Measurements from ENCODE around the gene IZUMO4.
A peak's percentile ranks its signal among the peaks of the same experiment; 100 is the strongest.
"Not testable (repeated sequence)": the region's sequence is repeated elsewhere in the genome, so short reads cannot be mapped to it uniquely, and the experiment has no call there.

Gene IZUMO4

DNA sequence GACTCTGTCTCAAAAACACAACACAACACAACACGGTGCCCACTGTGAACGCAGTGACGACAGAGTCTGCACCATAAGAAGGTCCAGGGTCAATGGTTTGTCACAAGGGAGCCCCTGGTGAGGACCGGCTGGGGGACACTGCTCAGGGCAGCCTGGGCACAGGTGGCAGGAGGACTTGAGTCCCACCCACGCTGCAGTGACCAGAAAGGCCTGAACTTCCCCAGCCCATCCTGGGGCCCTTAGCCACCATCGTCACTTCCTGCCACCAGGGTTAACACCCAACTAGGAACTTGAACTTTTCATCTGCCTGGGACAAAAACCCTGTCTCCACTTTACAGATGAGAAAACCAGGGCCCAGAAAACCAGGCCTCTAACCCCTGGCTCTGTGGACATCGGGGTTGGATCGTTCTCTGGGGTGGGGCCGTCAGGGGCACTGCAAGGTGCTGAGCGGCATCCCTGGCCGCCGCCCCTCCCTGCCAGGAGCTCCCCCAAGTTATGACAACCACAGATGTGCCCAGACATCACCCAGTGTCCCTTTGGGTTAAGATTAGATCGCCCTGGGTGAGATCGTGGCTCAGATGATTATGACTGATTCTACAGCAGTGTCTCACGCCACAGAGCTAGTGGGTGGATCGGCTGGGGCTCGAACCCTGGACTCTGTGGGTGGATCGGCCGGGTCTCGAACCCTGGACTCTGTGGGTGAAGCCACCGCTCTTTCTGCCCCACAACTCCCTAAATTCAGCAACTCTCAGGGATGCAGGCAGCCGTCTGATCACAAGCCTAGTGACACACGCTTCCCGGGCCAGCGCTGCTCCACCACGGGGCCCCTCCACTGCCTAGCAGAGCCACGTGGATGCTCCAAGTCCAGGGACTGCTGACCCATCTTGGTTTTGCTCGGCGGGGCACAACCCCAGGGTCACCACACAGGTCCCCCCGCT lies 14.6 kb upstream of the IZUMO4 start:
- DNase-seq (ENCODE audit: low read depth in 2 of 2): no peak

DNA sequence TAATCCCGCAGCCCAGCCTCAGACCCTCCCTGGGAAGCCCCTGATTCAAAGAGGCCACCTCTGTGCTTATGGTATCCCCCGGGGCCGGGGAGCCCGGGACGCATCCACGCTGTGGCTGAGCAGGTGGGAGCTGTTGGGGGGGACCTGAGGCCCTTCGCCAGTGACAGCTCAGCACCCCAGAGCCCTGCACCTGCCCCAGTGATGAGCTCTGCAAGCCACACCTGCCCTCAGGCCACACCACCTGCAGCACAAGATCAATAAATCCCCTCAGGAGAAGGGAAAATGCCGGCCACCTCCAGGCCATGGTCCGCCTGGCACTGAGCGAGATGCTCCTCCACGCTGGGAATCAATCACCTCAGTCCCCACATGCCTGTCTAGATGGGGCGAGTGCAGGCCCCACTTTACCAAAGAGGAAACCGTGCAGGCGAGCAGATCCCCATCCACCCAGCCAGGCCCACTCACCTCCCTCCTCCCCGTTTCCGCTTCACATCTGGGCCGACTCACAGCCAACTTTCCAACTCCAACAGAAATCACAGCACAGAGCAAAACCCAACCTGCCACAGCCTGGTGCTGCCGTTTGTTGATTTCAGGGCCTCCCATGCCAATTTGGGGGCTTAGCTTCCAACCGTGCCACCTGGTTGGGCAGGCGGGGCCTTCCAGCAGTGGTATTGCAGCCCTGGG lies 13.4 kb upstream of the IZUMO4 start:
- DNase-seq (ENCODE audit: low read depth in 2 of 2): peak in 1 of 2 donors; percentile 55

DNA sequence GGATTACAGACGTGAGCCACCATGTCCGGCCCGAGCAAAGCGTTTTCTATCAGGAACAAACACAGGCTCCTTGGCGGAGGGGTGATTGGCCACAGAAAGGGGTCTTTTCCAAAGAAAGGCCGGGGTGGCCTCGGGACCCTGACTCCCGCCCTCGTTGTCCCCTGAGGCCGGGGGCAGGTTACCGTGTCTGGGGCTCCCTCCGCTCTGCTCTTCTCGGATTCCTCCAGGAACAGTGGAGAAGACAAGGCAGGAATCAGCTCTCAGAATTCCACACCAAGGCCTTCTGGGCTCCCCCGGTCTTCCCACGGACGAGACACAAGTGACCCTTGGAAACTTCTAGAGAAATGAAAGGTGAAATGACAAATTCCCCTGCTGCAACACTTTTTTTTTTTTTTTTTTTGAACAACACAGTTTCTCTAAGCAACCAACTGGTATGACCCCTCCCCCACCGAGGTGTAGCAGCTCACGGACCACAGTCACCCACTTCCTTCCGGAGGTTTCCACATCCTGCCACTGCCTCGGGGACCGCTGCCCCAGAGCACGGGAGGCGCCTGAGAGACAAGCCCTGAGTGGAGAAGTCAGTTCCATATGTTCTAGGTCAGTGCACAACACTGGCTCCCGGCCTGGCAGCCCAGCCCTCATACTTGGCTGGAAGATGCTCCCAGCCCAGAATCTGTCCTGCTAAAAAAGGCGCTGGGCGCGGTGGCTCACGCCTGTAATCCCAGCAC lies 11.6 kb upstream of the IZUMO4 start:
- DNase-seq (ENCODE audit: low read depth in 2 of 2): peak; percentile 83 to 93

DNA sequence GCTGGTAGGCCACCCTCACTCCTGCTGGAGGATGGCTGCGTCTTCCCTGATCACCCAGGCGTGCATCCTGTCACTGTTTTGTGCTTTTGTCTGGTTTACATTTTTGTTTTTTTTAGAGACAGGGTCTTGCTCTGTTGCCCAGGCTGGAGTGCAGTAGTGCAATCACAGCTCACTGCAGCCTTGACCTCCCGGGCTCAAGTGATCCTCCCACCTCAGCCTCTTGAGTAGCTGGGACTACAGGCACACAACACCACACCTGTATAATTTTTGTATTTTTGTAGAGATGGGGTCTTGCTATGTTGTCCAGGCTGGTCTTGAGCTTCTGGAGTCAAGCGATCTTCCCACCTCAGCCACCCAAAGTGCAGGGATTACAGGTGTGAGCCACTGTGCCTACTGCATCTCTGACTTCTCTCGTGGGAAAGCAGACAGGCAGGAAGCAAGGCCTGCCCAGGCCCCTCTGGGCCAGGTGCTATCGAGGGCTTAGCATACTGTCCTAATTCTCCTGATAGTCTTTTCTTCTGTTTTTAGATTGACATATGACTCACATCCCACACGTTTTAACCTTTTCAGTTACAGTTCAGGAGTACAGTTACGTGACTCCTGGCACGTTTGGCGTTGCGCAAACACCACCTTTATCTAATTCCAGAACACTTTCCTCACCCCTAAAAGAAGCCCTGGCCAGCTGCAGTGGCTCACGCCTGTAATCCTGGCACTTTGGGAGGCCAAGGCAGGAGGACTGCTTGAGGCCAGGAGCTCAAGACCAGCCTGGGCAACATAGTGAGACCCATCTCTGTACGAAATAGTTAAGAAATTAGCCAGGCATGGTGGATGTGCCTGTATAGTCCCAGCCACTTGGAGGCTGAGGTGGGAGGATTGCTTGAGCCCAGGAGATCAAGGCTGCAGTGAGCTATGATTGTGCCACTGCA lies 9.8 kb upstream of the IZUMO4 start:
- DNase-seq (ENCODE audit: low read depth in 2 of 2): not testable (repeated sequence)

DNA sequence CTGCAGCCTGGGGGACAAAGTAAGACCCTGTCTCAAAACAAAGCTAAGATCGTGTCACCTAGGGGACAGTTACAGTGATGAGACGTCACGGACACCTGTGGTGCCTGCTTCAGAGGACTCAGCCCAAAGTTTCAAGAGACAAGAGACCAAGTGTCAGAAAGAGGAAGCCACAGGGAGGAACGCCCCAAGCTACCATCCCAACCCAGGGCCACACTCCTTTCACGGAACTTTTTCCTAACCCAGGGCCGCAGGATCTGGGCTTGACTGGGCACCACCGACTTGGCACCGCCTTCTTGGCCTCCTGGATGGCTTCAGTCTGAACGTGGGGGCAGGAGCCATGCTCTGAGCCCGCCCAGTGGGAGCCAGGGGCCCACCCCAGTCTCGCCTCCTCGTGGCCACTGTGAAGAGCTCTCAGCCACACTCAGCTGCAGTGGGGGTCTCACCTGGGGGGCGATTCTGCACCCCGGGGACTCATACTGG lies 9.1 kb upstream of the IZUMO4 start:
- DNase-seq (ENCODE audit: low read depth in 2 of 2): no peak

DNA sequence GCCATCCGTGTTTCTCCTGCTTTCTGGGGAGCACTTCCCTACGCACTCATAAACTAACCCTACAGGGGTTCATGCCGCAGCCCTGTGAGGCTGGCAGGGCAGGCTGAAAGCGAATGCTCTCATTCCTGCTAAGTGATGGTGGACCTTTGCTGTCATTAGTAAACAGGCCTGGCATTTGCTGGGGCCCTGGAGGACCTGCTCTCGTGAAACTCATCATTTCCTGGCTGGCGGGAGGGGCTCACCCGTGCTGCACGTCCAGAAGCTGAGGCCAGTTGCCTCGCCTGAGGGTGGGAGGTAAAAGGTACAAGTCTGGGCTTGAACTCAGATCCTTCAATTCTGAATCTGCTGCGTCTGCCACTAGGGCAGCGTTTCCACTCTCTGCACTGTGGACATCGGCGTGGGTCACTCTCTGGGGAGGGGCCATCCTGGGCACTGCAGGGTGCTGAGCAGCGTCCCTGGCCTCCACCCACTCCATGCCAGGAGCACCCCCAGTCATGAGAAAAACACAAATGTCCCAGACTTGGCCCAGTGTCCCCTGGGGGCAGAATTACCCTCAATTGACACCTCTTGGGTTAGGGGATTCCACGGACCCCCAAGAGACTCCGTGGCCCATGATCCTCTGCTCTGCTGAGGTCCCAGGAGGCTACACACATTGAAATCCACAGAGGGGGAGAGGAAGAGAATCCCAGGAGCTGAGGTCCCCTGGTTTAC lies 7.6 kb upstream of the IZUMO4 start:
- DNase-seq (ENCODE audit: low read depth in 2 of 2): no peak

DNA sequence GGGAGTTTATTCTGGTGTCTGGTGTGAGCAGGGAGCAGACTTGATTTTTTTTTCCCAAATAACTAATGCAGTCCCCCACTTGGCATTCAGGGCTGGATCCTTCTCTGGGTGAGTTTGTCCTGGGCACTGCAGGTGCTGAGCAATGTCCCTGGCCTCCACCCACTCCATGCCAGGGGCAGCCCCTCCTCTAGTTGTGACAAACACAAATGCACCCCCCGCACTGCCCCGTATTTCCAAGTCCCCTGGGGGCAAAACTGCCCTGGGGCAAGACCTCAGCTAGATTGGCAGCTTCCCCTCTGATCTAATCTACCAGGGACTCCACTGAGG lies 7.0 kb upstream of the IZUMO4 start:
- no peak for DNase-seq (ENCODE audit: low read depth in 2 of 2)

DNA sequence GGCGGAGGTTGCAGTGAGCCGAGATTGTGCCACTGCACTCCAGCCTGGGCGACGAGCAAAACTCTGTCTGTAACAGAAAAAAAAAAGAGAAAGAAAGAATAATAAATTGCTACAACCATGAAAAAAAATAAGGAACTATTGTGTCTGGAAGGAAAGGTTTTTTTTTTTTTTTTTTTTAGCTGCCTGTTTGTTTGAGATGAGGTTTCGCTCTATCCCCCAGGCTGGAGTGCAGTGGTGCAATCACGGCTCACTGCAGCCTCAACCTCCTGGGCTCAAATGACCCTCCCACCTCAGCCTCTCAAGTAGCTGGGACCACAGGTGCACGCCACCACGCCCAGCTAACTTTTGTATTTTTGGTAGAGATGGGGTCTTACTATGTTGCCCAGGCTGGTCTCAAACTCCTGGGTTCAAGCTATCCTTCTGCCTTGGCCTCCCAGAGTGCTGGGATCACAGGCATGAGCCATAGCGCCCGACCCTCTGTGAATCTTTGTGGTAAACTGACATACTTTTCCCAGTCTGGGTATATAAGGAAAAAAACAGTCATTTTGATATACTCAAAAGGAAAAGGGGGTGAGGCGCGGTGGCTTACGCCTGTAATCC lies 4.7 kb upstream of the IZUMO4 start:
- DNase-seq (ENCODE audit: low read depth in 2 of 2): not testable (repeated sequence)

DNA sequence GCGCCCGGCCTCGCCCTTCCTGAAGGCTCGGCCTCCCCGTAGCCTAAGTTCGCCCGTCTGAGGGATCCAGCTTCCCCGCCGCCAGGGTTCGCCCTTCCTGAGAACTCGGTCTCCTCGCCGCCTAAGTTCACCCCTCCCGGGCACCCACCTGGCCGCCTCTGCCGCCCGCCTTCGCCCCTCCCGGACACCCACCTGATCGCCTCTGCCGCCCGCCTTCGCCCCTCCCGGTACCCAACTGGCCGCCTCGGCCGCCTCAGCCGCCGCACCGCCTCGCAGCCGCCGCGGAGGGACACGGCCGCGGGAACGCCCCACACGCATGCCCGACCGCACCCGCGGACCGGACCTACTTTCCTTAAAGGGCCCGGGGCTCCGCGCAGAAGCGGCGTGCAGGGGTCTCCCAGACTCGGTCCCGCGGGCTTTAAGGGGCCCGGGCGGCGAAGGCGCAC lies 658 bp upstream of the IZUMO4 start, which contains the start of gene MOB3A:
MOB3A (minus strand) TSS at position 293 of the 446 bp plus-strand sequence. CDS start 17,766 bp downstream, outside the sequence.
- DNase-seq (ENCODE audit: low read depth in 2 of 2): peak; percentile 80 to 82

DNA sequence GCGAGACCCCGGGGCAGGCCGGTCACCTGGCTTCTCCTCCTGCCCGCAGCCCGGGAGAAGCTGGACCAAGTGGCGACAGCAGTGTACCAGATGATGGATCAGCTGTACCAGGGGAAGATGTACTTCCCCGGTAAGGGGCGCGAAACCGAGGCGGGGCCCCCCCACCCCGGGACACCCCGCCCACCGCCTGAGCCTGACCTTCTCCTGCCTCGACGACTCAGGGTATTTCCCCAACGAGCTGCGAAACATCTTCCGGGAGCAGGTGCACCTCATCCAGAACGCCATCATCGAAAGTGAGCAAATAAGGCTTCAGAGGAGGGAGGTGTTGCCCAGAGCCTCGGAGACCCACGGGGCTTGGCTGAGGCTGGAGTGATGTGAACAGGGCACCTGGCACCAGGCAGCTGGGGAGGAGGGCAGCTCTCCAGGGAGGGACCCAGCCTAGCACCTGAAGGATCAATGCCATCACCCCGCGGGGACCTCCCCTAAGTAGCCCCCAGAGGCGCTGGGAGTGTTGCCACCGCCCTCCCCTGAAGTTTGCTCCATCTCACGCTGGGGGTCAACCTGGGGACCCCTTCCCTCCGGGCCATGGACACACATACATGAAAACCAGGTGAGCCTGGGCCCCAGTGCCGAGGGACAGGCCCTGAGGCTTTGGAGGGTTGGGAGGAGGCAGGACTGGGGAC lies 629 bp downstream of the IZUMO4 start:
- peak in 1 of 2 donors; percentile 57 for DNase-seq (ENCODE audit: low read depth in 2 of 2)

DNA sequence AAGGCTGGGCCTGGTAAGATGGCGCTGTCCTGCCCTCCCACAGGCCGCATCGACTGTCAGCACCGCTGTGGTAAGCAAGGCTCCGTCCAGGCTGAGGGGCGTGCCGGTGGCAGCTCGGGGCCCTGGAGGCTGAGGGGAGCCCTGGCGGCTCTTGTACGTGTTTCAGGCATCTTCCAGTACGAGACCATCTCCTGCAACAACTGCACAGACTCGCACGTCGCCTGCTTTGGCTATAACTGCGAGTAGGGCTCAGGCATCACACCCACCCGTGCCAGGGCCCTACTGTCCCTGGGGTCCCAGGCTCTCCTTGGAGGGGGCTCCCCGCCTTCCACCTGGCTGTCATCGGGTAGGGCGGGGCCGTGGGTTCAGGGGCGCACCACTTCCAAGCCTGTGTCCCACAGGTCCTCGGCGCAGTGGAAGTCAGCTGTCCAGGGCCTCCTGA lies 1.2 kb downstream of the IZUMO4 start:
- no peak for DNase-seq (ENCODE audit: low read depth in 2 of 2)

DNA sequence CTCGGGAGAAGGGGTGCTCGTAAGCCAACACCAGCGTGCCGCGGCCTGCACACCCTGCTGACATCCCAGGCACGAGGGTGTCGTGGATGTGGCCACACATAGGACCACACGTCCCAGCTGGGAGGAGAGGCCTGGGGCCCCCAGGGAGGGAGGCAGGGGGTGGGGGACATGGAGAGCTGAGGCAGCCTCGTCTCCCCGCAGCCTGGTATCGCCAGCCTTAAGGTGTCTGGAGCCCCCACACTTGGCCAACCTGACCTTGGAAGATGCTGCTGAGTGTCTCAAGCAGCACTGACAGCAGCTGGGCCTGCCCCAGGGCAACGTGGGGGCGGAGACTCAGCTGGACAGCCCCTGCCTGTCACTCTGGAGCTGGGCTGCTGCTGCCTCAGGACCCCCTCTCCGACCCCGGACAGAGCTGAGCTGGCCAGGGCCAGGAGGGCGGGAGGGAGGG lies 2.4 kb downstream of the IZUMO4 start:
- DNase-seq (ENCODE audit: low read depth in 2 of 2): no peak

DNA sequence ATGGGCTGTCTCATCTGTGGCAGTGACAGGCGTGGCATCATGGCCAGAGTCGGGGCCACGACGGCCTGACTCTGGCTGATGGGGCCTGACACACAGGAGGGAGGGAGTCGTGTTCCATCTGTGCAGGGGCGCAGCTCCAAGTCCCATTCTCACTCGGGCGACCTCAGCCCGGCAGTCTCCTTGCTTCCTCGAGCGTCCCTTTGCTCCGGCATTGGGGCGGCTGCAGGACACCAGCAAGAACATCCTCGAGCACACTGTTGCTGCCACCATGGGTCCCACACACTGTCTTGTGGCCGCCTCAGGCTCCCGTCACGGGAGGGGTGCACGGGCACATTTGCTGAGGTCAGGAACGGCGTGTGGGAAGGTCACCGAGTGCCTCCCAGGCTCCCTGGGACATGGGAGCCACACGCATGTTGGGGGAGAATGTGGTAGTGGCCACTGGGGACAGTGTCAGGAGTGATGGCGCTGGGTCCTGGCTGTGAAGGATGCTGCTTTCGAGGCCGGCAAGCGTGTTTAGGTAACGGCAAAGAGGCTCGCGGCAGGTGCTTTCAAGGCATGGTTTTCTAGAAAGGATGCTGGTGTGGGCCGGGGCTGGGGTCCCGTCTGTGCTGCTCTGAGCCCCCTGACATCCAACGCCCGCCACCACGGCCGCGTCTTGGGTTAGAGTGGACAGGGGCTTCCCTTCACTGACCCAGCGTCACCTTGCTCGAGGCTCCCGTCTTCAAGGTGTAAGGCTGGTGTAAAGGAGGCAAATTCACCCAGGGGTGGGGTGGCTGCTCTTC lies 3.4 kb downstream of the IZUMO4 start:
- DNase-seq (ENCODE audit: low read depth in 2 of 2): no peak

DNA sequence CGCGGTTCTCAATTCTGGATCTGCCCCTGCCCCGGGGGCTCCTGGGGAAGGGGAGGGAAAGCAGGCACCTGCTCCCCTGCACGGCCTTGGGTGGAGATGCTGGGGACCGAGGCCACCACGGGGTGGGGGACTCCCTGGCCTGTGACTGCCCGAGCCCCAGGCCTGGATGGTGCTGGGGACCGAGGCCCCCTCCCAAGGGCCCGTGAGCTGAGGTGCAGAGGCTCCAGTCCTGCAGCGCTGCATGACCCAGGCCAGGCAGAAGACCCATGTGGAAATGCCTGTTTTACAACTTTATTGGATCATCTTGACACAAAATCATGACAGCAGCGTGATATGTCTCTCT lies 4.0 kb downstream of the IZUMO4 start:
- no peak for DNase-seq (ENCODE audit: low read depth in 2 of 2)

DNA sequence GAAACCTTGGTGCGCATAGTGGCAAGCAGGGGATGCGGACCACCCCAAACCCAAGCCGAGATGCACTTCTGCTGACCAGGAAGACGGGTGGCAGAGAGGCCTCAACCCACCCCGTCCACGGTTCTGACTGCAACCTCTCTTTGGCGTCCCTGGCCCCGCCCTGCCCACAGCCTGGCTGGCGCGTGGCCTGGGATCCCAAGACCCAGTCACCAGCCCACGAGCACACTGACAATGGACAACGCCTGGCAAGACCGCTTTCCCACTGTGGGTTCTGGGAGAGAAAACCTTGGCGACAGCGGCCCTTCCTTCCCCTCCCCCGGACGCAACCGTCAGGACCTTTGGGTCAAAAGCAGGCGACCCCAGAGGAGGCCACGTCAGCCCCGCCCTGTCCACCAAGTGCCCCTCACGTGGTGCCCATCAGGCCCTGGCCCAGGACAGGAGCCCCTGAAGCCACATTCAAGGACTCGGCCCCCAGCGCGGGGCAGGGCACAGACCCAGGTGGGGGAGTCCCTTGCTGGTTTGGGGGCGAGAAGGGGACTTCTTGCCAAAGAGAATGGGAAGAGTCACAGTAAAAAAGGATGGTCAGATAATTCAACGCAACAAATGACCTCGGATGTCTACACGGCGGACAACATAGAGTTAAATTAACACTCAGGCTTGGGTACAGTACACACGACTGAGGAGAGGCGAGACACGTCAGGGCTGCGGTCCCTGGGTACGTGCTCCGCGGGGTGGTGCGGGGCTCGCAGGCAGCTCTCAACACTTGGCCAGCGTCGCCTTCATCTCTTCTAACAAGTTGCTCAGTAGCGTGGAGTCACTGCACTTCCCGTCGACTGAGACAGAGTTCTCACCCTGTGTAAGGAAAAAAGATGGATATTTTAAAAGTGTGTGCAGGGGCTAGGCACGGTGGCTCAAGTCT lies 5.0 kb downstream of the IZUMO4 start:
- DNase-seq (ENCODE audit: low read depth in 2 of 2): no peak

DNA sequence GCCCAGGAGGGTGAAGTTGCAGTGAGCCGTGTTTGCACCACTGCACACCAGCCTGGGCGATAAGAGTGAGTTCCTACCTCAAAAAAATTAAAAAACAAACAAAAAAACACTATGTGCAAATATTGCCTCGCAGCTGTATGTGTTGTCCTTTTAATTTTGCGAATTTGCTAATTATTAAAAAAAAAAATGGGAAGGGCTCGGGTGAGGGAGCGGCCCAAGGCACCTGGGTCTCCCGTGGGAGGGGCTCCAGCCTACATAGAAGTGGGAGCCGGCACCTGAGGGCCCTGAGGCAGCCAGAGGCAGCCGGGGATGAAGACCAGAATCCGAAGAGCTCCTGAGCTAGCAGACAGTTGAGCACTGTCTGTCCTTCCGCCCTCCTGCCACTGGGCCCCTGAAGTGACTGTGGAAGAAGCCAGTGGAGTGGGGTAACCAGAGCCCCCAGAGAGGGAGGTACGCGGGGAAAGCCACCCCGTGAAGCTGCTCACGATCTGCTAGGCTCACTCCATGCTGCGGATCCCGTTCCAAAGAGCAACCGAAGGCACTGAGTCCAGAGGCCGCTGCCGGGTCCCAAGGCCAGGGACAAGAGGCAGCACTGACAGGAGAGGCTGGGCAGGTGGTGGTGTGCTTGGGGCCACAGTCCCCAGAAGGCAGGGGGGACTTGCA lies 6.5 kb downstream of the IZUMO4 start:
- no peak for DNase-seq (ENCODE audit: low read depth in 2 of 2)
